ENCODE measurements around the gene AKAP6.

- TF ChIP-seq YY1 (IDR thresholded peaks at IDR 0.05) = no peak
- TF ChIP-seq, protein P1, sequence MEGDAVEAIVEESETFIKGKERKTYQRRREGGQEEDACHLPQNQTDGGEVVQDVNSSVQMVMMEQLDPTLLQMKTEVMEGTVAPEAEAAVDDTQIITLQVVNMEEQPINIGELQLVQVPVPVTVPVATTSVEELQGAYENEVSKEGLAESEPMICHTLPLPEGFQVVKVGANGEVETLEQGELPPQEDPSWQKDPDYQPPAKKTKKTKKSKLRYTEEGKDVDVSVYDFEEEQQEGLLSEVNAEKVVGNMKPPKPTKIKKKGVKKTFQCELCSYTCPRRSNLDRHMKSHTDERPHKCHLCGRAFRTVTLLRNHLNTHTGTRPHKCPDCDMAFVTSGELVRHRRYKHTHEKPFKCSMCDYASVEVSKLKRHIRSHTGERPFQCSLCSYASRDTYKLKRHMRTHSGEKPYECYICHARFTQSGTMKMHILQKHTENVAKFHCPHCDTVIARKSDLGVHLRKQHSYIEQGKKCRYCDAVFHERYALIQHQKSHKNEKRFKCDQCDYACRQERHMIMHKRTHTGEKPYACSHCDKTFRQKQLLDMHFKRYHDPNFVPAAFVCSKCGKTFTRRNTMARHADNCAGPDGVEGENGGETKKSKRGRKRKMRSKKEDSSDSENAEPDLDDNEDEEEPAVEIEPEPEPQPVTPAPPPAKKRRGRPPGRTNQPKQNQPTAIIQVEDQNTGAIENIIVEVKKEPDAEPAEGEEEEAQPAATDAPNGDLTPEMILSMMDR (IDR thresholded peaks at IDR 0.05; ENCODE audit: low read depth, low read length, missing input control) = no peak
- TF ChIP-seq, protein P2, sequence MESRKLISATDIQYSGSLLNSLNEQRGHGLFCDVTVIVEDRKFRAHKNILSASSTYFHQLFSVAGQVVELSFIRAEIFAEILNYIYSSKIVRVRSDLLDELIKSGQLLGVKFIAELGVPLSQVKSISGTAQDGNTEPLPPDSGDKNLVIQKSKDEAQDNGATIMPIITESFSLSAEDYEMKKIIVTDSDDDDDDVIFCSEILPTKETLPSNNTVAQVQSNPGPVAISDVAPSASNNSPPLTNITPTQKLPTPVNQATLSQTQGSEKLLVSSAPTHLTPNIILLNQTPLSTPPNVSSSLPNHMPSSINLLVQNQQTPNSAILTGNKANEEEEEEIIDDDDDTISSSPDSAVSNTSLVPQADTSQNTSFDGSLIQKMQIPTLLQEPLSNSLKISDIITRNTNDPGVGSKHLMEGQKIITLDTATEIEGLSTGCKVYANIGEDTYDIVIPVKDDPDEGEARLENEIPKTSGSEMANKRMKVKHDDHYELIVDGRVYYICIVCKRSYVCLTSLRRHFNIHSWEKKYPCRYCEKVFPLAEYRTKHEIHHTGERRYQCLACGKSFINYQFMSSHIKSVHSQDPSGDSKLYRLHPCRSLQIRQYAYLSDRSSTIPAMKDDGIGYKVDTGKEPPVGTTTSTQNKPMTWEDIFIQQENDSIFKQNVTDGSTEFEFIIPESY (IDR thresholded peaks at IDR 0.05) = no peak
- no peak for TF ChIP-seq SP1 (IDR thresholded peaks at IDR 0.05)
- no peak for TF ChIP-seq ATF3 (IDR thresholded peaks at IDR 0.05)
- TF ChIP-seq HNF4G (IDR thresholded peaks at IDR 0.05) = no peak
- TF ChIP-seq GABPA (IDR thresholded peaks at IDR 0.05 in 1 of 2, conservative IDR thresholded peaks at IDR 0.05 in 1 of 2) = no peak
- no peak for TF ChIP-seq RAD21 (IDR thresholded peaks at IDR 0.05)
- TF ChIP-seq REST (IDR thresholded peaks at IDR 0.05) = no peak
- TF ChIP-seq EGR1 (IDR thresholded peaks at IDR 0.05; ENCODE audit: low read depth in 2 of 2) = no peak
Observed at GRCh38 chr14:32702562-32702961, 373.5 kb downstream of the AKAP6 start.
